ENCODE measurements around the gene FAM120B.

The FAM120B gene

DNA sequence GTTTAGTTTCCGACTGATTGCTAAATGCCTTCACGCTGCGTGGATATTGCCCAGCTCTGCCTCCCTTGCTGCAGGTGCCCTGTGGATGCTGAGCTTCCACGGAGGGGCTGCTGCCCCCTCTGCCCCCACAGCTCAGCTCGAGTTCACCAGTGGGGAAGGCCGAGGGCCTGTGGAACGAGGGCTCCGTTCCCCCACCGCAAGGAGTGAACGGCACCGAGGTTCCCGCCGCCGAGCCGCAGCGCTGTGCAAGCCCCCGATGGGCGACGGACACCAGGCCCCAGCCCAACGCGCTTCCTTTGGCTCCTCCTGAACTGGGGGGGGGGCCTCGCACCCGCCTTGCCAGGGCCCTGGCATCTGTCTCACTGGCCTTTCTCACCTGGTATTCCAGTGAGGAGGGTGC, 33.4 kb upstream of the FAM120B start:
- DNase-seq: no peak

DNA sequence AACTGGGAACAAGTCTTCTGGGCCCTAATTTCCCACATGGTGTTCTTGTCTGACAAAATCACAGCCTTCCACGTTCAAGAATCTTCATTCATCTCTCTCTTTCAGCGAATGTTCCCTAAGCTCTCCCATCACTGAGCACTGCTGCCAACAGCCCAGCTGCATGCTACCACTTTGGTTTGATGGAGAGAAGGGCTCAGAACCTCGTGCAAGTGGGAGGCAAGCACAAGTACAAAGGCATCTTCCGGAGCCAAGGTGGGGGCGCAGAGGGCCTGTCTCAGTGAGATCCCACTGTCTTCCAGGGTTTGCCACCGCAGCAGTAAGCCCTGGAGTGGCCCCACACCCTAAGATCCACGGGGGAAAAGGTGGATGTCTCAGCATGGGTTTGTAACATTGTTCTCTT, 32.9 kb upstream of the FAM120B start:
- no peak for DNase-seq

DNA sequence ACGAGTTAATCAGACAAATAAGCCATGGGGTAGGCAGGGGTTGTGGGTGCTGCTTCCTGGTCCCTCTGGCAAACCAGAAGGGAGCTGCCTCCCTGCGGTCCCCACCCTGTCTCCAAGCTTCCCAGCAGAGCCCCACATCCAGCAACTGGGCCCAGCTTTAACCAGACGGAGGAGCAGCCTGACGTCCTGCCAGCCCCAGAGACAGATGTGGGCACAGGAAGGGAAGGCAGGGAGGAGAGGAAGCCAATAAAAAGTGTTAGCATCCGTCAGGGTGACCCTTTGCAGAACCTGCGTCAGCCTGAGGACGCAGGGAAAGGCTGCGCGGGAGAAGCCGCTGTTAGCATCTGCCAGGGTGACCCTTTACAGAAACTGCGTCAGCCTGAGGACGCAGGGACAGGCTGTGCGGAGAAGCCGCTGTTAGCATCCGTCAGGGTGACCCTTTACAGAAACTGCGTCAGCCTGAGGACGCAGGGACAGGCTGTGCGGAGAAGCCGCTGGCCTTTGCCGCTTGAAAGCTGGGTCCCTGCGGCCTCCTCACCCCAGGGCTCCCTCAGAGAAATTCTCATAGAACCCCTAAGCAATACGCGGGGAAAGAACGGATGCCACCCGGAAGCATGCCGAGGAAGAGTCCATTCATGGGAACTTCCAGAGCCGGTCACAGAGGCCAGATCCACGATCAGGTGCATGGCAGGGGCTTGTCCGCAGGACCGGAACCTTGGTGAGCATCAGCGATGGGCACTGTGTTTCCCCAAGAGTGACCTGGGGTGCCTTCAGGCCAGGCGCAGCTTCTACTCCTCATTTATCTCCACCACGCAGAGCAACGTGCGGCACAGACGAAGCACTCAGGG, 31.6 kb upstream of the FAM120B start:
- no peak for DNase-seq

DNA sequence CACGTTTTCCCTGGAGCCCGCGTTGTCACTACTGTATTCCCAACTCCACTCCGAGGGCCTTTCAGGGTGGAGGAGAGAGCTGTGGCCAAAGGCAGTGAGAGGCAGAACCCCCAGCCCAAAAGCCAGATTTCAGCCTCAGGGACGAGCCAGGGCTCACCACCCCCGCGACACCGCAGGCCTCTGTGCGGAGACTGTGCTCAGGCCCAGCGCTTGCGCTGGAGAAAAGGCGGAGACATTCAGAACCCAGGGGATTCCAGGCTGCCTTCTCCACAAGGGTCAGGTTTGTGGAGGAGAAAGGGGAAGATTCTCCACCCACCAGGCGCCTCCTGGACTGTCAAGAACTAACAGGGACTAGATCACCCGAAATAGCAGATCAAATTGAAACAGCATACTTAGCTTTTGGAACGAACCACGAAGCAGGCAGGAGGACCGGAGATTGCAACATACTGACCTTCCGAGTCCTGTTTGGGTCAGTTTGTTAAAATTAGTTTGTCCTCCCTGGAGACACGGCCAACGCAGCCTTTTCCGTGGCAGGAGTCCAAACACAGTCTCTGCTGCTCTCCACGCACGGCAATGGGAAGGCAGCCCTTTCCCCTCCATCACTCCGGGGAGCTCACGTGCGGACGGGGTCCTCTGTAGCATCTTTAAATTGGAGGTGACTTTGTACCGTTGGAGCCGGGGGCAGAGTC, 30.0 kb upstream of the FAM120B start:
- DNase-seq: no peak

DNA sequence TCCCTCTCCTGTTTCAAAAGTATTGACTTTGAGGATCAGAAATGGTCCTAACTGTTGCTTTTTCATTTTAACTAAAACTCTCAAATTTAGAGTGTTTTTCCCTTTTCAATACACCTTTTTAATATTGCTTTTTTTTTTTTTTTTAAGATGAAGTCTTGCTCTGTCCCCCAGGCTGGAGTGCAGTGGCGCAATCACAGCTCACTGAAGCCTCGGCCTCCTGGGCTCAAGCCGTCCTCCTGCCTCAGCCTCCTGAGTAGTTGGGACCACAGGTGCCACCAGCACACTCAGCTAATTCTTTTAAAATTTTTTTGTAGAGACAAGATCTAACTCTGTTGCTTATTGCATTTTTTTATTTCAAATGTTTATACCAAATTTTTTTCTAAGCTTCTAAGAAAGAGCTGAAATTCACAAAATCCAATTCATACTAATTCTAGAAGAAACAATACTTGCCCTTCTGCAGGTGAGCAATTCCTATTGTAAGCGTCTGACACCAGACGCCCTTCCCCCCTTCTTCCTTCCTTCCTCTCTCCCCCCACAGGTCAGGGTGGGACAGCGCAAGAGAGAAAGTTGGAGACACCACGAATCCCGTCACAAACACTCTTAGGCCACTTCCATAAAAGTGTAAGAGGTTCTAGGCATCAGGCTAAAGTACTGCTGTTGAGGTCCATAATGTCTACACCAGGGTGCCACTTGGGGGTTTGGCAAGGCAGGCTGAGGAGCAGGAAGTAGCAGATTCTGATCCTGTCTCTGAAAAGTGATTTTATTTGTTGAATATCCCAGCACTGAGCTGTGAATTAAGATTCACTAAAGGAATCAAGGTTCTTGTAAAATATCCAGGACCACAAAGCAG, 28.4 kb upstream of the FAM120B start:
- DNase-seq: no peak

DNA sequence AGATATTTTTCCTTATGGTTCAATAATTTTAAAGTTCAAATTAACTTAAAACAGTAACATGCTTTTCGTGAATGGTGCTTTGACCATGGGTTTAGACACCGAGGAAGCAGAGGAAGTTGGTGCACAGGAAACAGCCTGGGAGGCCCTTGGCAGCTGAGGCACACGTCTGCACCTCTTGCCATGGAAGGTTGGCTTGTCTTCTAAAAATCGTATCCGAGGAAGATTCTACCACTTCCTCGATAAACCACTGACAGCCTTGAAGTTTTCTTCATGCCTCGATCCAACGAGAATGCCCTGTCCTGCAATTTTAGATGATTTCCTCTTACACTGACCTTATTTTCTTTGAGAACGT, 27.8 kb upstream of the FAM120B start:
- no peak for DNase-seq

DNA sequence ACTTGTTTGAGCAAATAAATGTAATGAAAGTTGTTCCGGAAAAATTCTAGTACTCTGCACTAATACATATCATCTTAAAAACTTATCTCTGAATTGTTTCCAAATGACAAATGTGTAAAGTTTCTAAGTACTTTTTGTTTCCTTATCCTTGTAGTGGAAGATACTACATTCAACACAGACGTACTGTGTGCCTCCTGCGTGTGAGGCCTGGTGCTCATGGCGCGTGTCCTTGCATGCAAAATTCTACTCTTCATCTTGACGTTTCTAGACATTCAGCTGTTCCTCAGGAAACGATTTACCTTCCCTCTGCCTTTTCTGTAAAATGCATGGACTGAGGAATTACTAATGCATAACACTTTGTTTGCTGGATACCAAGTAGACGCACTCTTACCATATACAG, 27.1 kb upstream of the FAM120B start:
- DNase-seq: no peak

DNA sequence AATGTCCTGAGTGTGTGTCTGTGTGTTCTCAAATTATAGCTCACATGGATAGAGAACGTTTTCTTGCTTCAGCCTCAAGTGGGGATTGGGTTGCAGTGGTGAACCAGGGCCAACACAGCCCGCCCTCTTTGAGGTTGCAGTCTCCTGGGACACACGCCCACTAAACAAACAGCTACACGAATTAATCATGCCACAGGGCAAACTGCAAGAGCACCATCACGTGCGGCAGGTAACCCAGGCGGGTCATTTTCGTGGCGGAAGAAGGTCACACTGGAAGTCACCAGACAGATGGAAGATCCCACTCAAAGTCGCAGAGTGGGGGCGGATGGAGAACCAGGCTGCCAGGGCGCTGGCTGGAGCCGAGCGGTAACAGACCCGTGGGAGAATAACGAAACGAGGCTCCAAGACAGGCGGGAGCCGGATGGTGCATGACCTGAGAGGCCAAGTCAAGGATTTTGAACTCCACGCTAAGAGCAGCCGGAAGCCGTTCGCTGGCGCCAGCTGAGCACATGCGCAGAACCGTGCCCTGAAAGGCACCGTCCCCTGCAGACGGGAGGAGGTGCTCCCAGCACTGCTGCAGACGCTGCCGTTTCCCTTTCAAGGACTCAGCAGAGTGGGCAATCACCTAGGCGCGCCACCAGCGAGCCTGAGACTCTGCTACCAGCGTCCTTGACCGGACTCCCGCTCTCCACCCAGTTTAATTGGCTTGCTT, 26.4 kb upstream of the FAM120B start:
- peak; percentile 97 for DNase-seq

DNA sequence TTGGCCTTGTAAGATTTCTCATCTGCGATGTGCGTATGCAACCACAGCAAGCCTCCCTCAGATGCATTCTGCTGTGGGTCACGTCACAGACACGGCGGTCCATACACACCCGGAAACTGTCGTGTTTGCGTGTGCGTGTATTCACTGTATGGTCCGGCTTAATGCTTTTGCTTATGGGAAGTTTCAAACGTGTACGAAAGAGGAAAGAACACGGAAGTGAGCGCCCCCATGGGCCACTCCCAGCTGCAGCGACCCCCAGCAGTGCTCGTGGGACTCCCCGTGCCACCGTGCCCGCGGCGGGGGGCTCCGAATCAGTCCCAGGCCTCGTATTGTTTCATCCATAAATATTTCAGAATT, 25.9 kb upstream of the FAM120B start:
- DNase-seq: no peak

DNA sequence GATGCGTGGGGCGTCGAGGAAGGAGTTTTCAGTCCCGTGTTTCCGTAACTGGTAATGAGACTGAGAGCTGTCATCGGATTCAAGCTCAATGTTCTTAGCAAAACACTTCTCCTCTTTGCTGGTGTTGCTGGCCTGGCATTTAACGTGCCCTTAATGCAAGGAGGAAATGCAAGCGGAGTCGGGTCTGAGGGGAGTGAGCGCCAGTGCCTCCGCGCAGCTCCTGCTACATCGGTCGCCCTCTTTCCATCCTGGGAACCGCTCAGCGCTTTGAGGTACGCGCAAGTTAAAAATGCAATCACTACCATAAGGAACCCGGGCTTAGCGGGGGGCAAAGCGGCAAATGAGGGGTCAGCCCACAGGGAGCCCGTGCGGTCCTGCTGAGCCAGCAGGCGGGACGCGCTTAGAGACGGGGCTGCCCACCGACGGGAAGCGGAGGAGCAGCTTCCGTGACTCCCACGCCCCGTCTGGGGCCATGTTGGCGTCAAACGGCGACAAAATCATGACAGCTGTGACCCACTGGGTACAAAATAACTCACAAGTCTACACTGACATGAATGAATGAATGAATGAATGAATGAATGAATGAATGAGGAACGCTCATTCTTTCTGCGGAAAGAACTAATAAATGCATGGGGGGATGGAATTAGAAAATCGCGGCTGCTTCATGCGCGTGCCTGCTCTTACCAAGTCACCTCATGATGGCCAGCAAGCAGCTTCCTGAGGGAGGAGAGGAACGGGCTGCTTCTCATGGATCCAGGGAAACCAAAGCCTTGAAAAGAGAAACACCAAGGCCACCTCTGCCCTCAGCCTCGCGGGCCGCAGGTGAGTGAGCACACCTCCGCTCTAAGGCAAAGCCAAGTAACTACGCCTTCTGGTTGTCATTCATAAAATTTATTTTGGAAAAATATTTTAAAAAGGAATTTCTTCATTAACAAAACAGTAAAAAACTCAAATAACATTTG, 24.9 kb upstream of the FAM120B start:
- DNase-seq: no peak

DNA sequence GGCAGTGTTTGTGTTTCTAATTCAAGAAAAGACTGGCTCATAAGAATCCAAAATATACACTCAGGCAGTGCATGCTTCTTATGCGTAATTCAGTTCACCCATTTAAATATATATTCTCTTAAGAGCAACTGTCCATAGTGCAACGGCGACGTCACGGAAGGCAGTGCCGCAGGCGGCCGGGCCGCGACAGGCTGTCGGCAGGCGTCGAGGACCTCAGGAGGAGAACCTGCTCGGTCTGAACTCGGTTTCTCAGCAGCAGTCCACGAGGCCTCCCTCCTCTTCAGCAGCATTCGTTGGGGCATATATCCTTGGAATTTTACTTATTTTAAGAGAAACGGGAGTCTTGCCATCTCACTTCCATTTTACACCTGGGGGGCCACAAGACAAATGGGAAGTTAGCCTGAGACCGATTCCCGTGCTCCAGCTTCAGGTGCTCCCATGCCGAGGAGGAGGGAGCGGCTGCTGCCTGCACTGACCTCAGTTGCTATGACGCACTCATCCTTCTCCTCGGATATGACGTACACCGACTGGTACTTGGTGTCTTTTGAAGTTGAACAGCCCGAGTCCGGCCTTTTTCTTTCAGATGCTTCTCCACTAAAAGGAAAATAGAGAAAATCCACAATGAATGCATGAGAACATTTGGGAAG, 23.9 kb upstream of the FAM120B start:
- no peak for DNase-seq

DNA sequence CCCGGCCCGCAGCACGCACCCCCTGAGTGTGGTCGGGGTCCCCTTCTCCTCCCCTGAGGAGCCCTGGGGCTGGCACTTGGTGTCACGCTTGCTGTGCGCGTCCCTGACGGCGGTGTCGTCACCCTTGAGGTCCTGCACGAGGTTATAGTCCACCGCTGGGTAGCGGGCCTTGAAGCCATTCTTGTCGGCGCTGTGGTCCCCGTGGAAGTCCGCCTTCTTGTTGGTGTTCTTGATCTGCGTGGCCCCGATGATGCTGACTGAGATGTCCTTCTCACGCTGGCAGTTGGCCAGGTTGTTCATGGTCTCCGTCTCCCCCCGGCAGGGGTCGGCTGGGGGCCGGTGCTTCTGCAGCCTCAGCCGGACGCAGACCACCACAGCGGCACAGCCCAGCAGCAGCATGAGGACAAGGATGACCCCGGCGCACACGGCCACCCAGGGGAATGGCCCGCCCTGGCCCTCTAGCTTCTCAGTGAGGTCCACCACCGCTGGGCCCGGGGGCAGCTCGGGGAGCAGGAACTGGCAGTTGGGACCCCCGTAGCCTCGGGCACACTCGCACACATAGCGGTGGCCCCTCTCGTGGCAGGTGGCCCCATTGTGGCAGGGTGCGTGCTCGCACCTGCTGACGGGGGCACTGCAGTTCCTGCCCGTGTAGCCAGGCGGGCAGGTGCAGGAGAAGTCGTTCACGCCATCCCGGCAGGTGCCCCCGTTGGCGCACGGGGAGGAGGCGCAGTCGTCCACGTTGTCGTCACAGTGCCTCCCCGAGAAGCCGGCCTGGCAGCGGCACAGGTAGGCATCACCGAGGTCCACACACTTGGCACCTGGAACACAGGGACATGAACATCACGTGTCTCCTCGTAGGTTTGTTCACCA, 23.1 kb upstream of the FAM120B start:
- DNase-seq: no peak

DNA sequence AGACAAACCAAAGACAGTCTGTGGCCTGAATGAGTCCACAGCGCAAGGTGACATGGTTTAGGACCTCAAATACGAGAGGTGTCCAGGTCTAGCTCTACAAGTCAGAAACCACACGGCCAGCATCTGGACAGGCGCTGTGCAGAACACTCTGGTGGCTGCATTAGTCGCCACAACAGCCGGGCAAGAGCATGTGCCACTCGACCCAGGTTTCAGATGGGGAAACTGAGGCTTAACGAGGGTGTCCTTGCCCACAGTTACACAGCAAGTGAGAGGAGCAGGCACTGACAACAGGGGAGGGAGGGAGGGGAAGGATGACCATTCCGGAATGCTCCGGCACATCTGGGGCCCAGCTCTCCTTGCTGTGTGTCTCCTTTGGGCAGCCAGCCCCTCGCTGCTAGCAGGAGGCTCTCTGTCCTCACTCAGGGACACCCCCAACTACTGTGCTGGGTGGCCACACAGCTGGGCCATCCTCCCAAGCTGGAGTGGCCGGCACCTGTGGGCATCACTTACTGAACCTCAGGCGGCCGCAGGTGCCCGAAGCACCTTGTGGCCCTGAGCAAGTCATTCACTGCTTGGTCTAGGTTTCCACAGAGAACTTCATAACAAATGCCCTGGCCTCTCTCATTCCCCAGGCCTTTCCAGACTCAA, 22.3 kb upstream of the FAM120B start:
- DNase-seq: no peak

DNA sequence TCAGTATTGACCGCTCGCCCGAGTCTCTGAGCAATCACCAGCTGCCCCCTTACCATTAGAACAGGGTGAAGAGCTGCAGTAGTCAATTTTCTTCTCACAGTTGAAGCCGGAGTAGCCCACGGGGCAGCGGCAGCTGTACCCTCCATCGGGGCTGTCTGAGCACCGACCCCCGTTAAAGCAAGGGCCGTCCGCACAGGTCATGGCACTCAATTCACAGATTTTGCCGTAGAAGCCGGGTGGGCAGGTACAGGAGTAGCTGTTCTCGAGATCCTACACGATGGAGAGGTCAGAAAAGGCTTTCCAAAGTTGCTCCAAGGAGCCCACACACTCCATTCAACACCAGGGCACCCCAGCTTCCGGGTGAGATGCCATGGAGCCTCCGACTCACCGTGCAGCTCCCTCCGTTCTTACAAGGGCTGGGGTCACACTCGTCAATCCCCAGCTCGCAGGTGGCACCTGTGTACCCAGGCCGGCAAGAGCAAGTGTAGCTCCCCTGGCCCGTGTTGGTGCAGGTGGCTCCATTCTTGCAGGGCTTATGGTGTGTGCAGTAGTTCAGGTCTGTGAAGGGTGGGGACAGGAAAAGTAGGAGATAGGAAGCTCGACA, 21.6 kb upstream of the FAM120B start:
- DNase-seq: no peak

DNA sequence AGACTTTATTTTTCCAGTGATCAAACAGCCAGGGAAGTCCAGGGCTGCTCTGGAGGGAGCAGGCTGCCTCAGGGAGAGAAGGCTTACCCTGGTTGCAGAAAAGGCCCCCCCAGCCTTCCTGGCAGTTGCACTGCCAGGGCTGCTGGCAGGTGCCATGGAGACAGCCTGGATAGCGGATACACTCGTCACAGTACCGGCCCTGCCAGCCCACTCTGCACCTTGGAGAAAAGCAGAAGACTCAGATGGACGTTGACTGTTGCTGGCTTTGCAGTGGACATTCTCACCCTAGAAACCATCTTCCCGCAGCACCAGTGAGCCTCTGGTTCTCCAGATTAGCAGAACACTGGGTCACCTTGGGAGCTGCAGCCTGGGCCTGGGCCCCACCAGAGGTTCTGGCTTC, 21.1 kb upstream of the FAM120B start:
- DNase-seq: no peak

DNA sequence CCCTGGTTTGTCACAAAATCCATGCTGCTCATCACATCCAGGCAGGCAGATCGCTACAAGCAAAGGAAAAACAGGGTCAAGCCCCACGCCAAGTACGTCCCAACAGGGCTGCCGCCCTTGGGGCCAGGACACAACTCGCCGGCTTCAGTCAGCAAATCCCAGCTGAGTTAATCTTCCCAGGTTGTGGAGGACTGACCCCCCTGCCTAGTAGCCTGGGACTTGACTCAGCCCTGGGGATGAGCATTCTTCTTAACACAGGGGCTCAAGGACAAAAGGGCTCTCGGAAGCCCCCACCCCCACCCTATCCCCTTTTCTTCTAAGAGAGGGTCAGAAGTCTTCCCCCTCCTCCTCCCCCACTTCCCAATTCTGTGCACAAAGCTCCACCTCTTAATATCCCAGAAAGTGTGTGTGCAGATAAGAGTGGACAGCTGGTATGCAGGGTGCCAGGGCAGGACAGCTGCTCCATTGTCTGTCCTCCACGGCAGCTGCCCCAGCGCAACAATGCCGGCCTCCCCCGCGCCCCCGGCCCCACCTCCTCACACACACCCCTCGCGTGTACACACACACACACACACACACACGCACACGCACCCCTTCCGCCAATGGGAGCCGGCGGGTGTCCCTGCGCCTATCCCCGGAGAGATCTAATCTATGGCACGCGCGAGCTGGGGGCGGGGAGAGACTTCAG, 20.2 kb upstream of the FAM120B start:
- DNase-seq: peak; percentile 90

DNA sequence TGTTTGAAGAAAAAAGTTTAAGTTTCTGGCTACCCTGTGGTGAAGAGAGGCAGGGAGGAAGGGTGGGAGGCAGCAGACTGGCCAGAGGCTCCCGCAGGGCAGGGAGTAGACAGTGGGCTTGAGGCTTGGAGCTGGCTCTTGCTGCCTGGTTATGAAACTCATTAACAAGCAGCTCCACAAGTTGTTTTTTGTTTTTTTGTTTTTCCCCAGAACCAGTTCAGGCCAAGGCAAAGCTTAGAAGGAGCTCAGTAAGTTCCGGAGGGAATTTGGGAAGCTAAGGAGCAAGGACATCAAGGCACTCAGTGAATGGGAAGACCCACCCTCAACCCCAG, 19.7 kb upstream of the FAM120B start:
- no peak for DNase-seq

DNA sequence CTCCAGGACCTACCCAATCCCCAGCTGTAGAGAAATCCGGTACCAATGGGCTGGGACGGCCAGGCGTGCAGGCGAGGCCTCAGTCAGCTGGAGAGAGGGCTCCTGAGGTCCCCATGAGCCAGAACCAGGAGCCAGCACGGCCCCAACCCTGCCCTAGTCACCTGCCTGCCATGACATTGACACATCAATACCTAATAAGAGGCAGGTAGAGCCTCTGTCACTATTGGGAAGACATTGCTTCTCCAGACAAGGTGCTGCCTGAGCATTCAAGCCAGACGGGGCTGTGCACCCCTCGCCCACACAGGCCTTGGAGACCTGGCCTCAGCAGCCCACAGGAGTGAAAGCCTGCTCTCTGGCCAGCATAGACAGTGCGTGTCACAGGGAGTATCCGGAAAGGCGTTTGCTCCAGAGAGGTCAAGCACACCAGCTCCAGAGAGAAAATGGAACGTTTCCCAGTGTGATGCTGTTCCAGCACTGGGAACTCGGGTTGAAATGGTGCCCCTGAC, 19.1 kb upstream of the FAM120B start:
- DNase-seq: no peak

Measured in NCI-H774 (cell line).